Cerebellar nuclear complex (tissue), 1 donor: ENCODE data around the gene ERV3-1.
"Not testable (repeated sequence)": the region's sequence is repeated elsewhere in the genome, so short reads cannot be mapped to it uniquely, and the experiment has no call there.

Source experiments
- DNase-seq, 2 experiments: peaks; one replicate each; lab custom pipeline; 2025; lab: John Stamatoyannopoulos, UW

The ERV3-1 gene, protein sequence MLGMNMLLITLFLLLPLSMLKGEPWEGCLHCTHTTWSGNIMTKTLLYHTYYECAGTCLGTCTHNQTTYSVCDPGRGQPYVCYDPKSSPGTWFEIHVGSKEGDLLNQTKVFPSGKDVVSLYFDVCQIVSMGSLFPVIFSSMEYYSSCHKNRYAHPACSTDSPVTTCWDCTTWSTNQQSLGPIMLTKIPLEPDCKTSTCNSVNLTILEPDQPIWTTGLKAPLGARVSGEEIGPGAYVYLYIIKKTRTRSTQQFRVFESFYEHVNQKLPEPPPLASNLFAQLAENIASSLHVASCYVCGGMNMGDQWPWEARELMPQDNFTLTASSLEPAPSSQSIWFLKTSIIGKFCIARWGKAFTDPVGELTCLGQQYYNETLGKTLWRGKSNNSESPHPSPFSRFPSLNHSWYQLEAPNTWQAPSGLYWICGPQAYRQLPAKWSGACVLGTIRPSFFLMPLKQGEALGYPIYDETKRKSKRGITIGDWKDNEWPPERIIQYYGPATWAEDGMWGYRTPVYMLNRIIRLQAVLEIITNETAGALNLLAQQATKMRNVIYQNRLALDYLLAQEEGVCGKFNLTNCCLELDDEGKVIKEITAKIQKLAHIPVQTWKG

DNA sequence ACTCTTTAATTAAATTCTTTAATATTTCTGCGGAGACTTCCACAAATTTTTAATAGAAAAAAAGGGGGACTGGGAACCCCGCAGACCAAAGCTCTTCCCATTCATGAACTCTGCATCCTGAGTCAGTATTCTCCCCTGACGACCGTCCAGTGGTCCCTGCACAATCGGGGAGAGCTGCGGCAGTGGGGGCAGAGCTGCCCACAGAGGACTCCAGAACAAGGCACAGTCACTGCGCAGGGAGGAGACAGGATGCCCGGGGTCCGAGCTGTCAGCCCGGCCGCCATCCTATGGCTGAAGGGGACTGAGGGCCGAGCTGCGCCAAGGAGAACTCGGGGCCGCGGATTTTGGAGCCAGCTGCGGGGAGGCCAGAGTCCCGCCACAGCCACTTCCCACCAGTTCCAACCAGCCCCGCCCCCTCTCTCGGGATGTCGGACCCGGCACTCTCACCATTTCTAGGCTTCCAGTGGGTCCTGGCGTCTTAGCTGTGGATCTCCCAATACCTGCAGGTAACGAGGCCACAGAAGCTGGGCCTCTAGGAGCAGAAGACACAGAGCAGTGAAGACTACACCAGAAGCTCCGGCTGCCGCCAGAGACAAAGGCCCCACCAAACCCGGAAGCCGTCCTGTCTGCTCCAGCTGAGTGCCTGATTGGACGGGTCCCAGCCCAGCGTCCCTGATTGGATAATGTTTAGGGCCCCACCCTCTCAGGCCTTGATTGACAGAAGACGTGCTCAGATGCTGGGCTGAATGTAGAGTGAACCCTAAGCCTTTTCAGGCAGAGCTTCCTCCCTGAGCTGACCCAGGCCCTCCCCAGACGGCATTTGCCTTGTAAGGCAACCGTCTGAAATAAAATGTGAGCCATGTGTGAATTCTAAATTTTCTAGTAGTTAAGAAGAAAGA is at the start of gene ERV3-1:
TSS of gene ERV3-1 (minus strand) at position 594 of the 899 bp plus-strand sequence. CDS start 13,661 bp downstream, outside the sequence.
- DNase-seq = peak; percentile 96 to 97

DNA sequence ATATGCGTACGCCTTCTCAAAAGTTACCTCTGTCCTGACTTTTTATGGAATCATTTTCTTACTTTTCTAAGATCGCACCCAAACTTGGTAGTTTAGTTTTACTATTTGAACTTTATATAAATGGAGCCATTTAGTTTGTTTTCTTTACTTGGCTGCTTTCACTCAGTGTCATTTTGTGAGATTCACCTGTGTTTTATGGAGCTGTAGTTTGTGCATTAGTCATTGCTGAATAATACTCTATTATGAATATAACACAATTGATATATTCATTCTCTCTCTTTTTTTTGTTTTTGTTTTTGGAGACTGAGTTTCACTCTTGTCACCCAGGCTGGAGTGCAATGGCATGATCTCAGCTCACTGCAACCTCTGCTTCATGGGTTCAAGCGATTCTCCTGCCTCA is 49.3 kb upstream of the ERV3-1 start:
- not testable (repeated sequence) for DNase-seq

DNA sequence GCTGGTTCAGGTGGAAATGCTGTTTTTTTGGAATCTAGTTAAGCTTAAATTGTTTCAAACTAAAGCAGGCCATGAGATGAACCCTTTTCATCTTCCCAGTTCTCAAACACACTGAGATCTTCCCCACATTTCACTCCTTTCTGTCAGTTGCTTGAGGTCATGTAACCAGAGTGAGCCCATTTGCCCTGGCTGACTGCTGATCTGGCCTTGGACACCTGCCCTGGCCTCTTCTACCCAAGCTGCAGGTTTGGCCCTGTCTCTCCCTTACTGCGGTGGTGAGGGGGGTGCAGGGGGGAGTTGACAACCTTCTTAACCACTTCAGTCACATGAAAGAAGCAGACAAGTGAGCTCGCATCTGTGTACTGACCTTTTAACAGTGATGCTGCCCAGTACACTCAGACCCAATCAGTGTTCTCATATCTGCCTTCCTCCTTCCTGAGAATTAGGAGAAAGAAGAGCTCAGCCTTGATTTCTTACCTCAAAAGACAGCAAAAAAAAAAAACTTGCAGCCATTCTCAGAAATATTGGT is 48.0 kb upstream of the ERV3-1 start:
- DNase-seq = not testable (repeated sequence)

DNA sequence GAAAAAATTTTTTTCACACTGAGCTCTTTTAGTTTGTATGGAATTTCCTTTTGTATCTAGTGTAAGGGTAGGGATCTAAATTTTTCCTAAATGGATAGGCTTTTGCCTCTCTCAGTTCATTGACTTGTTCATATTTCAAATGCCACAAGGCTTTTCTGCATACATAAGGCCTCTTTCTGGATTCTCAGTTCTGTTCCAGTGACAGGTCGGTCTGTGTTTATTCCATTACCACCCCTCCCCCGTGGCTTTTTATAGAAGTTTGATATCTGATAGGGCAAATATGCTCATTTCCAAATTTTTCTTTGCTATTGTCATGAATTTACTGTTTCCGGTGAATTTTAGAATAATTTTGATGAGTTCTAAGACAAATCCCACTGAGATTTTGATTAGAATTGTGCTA is 45.2 kb upstream of the ERV3-1 start:
- not testable (repeated sequence) for DNase-seq

DNA sequence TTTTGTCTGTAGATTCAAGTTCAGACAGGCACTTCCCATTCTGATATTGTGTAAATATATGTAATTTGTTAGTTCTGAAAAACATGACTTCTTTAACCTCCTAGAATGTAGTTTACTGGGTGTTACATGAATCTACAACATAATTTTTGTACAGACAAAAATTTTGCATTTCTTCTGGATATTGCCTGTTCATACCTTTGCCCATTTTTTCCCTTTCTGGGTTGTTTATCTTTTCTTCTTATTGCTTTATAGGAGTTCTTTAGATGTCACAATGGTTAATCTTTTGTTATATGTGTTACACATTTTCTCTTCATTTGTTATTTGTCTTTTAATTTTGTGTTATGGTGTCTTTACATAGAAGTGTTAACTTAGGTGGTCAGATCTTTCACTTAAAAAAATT is 44.7 kb upstream of the ERV3-1 start:
- not testable (repeated sequence) for DNase-seq

DNA sequence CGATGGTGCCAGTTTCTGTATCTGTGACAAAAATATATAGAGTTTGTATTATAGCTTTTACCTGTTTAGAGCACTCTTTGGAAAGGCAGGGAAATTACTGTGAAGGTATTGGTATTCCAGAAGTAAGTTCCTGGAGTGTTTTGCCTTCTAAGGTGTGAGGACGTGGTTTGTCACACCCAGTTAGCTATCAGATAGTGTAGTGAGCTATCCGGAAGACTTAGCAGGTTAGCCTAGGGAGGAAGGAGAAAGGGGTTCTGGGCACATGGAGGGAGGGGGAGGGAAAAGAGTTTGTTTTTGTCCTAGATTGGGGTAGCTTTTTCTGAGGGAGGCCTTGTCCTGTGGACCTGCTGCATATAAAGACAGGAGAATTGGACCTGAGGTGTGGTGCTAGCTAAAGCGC is 39.8 kb upstream of the ERV3-1 start:
- DNase-seq = not testable (repeated sequence)

DNA sequence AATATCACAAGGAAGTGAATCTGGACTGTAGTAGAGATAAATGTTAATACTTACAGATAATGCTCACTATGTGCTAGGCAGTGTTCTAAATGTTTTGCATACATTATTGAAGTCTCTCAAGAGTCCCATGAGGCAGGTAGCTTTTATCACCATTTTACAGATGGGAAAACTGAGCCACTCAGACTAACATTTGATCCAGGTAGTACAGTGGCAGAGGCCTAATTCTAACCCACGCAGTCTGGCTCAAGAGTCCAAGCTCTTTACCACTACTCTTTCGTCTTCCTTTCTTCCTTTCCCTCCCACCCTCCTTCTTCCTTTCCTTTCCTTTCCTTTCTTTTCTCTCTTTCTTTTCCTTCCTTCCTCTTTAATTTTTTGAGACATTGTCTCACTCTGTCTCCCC is 39.1 kb upstream of the ERV3-1 start:
- not testable (repeated sequence) for DNase-seq

DNA sequence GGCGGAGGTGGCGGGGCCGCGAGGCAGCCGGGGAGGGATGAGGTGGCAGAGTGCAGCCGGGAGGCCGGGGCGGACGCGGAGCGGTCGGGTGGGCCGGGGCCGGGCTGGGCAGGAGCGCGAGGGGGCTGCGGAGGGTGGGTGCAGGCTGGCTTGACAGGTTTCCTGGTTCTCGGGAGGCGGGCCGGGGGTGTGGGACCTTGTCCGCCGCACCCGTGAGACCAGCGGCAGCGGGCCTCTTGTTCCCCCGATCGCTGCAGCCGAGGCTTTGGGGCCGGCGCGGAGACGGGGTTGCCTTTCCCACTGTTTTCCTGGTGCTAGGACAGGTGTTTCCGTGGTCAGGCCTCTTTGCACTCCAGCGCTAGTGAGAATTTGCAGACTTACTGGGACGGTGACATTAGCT is 32.3 kb upstream of the ERV3-1 start:
- not testable (repeated sequence) for DNase-seq

DNA sequence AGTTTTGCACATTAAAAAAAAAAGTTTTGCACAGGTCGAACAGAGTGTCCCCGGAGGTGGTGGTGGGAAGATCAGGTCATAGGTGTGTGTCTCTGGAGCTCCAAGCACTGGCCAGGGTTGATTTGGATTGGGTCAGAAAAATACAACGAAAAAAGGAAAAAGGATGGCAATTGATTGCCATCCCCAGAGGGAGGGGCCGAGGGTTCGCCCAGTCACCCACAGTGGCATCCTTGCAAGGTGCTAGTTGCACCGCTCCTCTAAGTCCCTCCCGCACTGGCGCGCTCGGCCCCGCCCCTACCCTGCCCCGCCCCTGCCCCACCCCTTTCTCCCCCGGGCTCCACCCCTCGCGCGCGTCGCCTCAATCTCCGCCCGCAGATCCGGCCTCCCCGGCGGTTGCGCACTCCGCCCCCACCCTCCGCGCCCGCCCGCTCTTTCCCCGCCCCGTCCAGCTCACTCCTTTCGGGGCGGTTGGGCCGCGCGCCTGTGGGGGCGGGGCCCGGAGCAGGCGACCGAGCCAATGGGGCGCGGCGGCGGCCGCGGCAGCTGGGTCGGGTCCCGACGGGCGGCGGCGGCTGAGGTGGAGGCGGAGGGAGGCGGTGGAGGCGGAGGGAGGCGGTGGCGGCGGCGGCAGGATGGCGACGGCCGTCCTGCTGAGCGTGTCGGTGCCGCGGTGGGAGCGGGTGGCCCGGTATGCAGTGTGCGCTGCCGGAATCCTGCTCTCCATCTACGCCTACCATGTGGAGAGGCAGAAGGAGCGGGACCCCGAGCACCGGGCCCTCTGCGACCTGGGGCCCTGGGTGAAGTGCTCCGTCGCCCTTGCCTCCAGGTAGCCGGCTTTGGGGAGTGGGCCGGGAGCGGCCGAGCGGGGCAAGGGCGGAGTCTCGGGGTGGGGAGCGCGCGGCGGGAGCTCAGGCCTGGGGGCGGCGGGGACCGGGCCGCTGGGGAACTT is 31.5 kb upstream of the ERV3-1 start:
- DNase-seq = peak; percentile 20 to 80

DNA sequence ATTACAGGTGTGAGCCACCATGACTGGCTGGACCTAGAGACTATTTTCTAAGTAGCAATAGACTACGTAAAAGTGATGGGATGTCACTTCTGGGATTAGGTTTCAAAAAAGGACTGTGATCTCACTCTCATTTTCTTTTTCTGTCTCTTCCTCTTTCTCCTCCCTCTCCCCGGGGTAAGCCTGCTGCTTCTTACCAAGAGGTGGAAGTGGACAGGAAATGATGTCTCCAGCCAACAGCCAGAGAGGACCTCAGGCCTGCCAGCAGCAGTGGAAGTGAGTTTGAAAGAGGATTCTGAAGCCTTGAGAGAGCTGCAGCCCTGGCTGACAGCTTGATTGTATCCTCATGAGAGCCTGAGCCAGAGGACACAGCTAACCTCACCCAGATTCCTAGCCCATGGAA is 30.0 kb upstream of the ERV3-1 start:
- not testable (repeated sequence) for DNase-seq

DNA sequence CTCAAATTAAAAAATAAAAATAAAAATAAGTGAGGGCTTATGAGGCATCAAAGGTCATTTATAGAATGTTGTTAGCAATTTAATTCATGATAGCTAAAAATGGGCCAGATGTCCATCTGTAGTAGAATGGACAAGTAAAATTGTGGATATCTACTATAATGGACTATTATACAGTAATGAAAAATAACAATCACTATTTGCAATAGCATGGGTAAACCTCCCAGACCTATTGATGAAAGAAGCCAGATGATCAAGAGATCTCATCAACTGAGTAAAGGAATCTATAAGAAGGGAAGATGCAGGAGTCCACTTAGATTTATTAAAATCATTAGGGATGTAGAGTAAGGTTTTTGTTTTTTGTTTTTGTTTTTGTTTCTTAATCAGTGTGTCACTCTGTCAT is 29.0 kb upstream of the ERV3-1 start:
- not testable (repeated sequence) for DNase-seq

DNA sequence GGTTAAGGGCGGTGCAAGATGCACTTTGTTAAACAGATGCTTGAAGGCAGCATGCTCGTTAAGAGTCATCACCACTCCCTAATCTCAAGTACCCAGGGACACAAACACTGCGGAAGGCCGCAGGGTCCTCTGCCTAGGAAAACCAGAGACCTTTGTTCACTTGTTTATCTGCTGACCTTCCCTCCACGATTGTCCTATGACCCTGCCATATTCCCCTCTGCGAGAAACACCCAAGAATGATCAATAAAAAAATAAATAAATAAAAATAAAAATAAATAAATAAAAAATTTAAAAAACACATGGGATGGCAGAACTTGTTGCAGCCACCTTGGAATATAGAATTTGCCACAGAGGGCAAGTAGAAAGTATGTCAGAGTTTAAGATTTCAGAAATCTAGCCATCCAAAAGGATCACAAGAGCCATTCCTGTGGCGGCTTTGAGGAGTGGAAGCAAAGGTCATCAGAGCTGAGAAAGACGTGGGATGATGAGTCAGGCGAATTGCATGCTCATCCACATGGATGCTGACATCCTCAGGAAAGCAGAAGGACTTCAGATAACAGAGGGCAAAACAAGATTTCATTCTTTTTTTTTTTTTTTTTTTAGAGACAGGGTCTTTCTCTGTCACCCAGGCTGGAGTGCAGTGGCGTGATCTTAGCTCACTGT is 27.8 kb upstream of the ERV3-1 start:
- not testable (repeated sequence) for DNase-seq

DNA sequence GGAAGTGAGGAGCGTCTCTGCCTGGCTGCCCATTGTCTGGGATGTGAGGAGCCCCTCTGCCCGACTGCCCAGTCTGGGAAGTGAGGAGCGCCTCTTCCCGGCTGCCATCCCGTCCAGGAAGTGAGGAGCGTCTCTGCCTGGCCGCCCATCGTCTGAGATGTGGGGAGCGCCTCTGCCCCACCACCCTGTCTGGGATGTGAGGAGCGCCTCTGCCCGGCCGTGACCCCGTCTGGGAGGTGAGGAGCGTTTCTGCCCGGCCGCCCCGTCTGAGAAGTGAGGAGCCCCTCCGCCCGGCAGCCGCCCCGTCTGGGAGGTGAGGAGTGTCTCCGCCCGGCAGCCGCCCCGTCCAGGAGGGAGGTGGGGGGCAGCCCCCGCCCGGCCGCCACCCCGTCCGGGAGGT is 26.9 kb upstream of the ERV3-1 start:
- not testable (repeated sequence) for DNase-seq

DNA sequence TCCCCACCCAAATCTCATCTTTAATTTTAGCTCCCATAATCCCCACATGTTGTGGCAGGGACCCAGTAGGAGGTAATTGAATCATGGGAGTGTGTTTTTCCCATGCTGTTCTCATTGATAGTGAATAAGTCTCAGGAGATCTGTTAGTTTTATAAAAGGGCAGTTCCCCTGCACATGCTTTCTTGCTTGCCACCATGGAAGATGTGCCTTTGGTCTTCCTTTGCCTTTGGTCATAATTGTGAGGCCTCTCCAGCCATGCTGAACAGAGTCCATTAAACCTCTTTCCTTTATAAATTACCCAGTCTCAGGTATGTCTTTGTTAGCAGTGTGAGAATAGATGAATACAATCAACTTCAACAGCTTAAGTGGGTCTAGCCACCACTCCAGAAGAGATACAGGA is 18.5 kb upstream of the ERV3-1 start:
- not testable (repeated sequence) for DNase-seq

DNA sequence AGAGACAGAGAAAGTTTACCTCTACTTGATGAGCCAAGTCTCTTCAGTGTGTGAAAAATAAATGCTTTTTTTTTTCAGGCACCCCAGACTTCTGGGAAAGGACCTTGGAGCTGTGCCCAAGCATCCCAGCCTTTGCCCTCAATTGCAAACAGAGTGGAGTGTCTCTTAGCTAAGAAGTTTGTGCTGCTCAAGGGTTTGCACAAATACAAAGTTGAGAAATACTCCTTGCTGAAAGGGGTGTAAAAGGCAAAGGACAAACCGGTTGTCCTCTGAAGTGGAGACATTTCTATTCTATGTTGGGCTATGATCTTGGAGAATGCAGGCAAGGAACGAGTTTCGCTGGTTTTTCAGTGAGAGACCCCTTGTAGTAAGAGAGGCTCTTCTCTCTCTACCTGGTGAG is 14.5 kb upstream of the ERV3-1 start:
- DNase-seq = not testable (repeated sequence)

DNA sequence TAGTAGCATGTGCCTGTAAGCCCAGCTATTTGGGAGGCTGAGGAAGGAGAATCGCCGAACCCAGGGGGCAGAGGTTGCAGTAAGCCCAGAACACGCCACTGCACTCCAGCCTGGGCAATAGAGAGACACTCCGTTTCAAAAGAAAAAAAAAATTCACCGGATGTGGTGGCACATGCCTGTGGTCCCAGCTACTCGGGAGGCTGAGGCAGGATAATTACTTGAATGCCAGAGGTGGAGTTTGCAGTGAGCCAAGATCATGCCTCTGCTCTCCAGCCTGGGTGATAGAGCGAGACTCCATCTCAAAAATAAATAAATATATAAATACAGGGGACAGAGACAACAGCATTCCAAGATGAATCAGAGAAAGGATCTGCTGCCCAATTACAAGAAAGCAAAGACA is 3.4 kb upstream of the ERV3-1 start:
- not testable (repeated sequence) for DNase-seq

DNA sequence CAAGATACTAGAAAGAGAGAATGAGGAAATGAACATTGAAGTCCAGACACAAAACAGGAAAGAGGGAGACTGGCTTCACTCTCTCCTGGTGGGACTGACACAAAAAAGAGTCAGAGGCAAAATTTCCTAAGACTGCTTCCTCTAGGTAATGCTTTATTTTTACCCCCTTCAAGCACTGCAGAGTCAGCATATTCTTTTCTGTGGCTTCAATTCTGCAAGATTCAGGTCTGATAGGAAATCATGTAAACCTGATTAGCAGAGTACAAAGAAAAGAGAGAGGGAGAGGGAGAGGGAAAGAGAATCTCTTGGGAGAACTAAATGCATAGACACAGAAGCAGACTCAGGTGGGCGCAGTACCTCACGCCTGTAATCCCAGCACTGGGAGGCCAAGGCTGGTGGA is 2.9 kb upstream of the ERV3-1 start:
- DNase-seq = not testable (repeated sequence)

DNA sequence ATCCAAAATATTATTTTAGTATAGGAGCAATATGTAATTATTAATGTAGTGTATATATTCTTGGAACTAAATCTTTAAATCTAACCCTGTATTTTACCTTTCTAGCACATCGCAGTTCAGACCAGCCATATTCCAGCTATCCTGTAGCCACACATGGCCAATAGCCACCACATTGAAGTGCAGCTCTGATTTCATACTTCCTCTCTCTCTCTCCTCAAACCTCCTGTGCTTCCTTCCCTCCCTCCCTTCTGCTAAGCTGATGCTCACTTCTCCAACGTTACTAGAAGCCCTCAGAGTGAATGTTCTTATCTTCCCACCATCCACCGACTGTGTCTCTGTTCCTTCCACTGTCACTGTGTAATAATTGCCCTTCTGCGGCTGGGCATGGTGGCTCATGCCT is 549 bp upstream of the ERV3-1 start:
- not testable (repeated sequence) for DNase-seq

DNA sequence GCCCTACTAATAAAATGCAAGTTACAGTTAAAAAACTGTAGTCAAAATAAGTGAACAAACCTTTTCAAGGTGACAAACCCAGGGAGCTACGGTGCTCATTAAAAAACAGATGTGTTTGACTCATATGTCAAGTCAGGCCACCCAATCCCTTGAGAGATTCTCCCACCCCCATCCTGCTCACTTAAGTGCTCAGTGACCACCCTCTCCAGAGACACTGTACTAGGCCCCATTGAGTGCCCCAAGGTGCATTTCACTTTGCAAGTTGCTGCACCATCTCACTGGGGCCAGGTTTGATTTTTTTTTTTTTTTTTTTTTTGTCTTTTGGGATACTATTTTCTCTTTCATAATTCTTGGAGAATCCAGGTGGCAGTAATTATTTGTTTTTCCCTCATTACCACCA is 1.9 kb downstream of the ERV3-1 start:
- DNase-seq = no peak

DNA sequence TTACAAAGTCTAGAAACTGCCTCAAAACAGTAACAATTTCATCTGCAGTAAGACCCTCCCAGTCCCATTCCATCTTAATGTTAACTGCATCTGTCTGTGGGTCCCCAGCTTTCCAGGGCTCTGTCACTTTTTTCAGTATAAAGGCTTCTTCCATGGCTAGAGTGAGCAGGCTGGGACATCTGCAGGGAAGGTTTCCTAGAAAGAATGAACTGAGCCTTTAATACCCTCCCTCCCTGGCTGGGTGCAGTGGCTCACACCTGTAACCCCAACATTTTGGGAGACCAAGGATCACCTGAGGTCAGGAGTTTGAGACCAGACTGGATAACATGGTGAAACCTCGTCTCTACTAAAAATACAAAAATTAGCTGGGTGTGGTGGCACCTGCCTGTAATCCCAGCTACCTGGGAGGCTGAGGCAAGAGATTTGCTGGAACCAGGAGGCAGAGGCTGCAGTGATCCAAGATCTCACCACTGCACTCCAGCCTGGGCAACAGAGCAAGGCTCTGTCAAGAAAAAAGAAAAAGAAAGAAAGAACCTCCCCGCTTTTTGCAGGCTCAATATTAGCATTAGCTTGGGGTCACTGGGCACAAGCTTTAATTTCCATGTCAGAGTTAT is 3.4 kb downstream of the ERV3-1 start:
- DNase-seq = no peak
